ENCODE measurements around the gene IL4R.
A peak's percentile ranks its signal among the peaks of the same experiment; 100 is the strongest.

IL4R gene

GRCh38 chr16:27353853-27354252 lies 40.1 kb downstream of the IL4R start:
- FAIRE-seq (no peak), DNase-seq (ENCODE audit: insufficient read length, low spot score) (no peak)

DNA sequence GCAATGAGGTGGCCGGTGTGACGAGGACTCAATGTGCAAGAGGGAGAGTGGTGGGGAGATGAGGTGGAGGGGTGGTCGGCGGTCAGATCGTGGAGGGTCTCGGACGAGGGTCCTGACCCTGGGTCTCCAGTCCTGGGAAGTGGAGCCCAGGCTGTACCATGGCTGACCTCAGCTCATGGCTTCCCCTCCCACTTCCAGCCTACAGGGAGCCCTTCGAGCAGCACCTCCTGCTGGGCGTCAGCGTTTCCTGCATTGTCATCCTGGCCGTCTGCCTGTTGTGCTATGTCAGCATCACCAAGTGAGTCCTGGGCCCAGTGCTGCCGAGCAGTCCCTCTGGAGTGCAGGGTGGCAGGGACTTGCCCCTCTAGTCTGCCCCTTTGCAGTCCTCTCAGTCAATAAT lies 41.8 kb downstream of the IL4R start:
- no peak for FAIRE-seq
- DNase-seq (ENCODE audit: insufficient read length, low spot score), result no peak

- DNase-seq (ENCODE audit: insufficient read length, low spot score) (no peak), FAIRE-seq (no peak)
These were observed 43.0 kb downstream of the IL4R start for GRCh38 chr16:27356794-27357193.

- DNase-seq (ENCODE audit: insufficient read length, low spot score) (no peak), FAIRE-seq (no peak)
These were observed 45.3 kb downstream of the IL4R start for GRCh38 chr16:27359051-27359450.

DNA sequence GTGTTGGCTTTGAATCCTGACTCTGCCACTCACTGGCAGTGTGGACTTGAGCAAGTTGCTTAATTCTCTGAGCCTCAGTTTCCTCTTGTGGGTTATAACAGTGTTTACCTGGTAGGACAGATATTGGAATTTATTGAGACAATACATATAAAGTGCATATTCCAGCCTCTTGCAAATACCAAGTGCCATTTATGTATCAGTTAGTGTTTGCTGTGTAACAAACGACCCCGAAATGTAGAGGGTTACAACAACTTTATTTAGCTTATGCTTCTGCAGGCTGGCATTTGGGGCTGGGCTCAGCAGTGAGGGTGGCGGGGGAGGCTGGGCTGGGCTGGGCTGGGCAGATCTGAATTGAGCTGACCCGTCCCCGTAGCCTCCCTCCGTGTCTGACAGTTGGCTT lies 45.8 kb downstream of the IL4R start:
- DNase-seq (ENCODE audit: insufficient read length, low spot score) (no peak), FAIRE-seq (no peak)

- FAIRE-seq (no peak), DNase-seq (ENCODE audit: insufficient read length, low spot score) (no peak)
These were observed 48.2 kb downstream of the IL4R start for GRCh38 chr16:27361987-27362386.

DNA sequence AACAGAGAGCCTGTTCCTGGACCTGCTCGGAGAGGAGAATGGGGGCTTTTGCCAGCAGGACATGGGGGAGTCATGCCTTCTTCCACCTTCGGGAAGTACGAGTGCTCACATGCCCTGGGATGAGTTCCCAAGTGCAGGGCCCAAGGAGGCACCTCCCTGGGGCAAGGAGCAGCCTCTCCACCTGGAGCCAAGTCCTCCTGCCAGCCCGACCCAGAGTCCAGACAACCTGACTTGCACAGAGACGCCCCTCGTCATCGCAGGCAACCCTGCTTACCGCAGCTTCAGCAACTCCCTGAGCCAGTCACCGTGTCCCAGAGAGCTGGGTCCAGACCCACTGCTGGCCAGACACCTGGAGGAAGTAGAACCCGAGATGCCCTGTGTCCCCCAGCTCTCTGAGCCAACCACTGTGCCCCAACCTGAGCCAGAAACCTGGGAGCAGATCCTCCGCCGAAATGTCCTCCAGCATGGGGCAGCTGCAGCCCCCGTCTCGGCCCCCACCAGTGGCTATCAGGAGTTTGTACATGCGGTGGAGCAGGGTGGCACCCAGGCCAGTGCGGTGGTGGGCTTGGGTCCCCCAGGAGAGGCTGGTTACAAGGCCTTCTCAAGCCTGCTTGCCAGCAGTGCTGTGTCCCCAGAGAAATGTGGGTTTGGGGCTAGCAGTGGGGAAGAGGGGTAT lies 48.9 kb downstream of the IL4R start:
- FAIRE-seq (no peak), DNase-seq (ENCODE audit: insufficient read length, low spot score) (no peak)

- DNase-seq (ENCODE audit: insufficient read length, low spot score) (no peak), FAIRE-seq (no peak)
These were observed 49.5 kb downstream of the IL4R start for GRCh38 chr16:27363246-27363632.

GRCh38 chr16:27363797-27364196 lies 50.0 kb downstream of the IL4R start:
- FAIRE-seq (no peak), DNase-seq (ENCODE audit: insufficient read length, low spot score) (no peak)

GRCh38 chr16:27364493-27365141 lies 50.8 kb downstream of the IL4R start:
- no peak for DNase-seq (ENCODE audit: insufficient read length, low spot score)
- FAIRE-seq, result no peak

DNA sequence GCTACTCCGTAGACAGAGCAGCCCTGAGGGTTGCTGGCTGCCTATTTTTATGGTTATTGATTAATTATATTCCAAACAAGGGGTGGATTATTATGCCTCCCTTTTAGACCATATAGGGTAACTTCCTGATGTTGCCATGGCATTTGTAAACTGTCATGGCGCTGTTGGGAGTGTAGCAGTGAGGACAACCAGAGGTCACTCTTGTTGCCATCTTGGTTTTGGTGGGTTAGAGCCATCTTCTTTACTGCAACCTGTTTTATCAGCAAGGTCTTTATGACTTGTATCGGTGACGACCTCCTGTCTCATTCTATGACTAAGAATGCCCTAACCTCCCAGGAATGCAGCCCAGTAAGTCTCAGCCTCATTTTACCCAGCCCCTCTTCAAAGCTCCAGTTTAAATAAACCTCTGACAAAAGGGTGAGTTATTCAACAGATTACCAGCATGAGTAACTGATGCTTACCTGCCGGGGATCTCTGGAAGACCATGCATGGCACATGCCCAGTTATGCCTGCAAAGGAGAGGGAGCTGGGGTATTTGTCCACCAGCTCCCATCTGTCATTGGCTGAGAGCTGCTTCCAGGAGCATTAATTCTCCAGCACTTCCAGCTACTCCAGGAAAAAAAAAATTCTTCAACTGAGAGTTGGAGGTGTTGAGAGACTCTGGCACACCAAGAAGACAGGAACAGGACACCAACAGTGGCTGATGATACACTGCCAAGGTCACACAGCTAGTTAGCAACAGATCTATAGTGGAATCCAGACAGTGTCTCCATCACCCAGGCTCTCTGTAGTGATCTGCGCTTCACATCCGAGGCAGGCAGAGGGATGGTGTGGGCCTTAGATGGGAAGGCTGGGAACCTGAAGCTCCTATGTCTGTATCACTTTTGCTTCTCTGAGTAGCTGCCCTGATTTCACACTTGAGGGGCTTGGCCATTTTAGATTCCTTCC lies 51.6 kb downstream of the IL4R start:
- no peak for FAIRE-seq
- DNase-seq (ENCODE audit: insufficient read length, low spot score), result no peak

GRCh38 chr16:27366687-27367460 lies 53.1 kb downstream of the IL4R start:
- DNase-seq (ENCODE audit: insufficient read length, low spot score) (no peak), FAIRE-seq (no peak)

- DNase-seq (ENCODE audit: insufficient read length, low spot score), result peak; percentile 82
- FAIRE-seq, result no peak
These were observed 53.9 kb downstream of the IL4R start for GRCh38 chr16:27367461-27368357.

DNA sequence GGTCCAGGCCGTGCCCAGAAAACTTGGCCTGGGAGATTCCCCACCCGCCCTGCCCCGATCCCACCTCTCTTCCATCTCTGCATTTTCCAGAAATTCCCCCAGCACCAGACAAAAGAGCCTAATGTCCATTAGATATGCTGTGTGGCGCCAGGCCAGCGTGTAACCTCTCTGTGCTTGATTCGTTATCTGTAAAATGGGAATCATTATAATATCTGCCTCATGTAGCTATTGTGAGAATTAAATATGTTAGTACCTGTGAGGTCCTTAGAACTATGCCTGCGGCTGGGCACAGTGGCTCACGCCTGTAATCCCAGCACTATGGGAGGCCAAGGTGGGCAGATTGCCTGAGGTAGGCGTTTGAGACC lies 54.6 kb downstream of the IL4R start:
- no peak for FAIRE-seq
- DNase-seq (ENCODE audit: insufficient read length, low spot score), result no peak

DNA sequence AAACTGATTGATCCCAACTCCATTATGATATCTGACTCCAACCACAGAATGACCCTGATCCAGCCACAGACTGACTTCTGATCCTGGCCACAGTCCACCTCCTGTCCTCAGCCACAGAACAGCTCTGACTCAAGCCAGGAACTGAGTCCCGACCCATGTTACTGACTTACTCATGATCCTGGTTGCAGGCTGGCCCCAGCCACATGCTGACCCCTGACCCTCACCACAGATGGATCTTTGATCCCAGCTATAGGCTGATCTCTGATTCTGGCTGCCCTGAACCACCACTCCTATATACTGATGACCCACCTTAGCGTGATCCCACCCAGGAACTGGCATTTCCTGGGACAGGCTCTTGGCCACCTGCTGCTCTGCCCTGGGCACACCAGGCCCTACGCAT lies 56.0 kb downstream of the IL4R start:
- no peak for FAIRE-seq
- DNase-seq (ENCODE audit: insufficient read length, low spot score), result no peak

GRCh38 chr16:27370318-27370717 lies 56.5 kb downstream of the IL4R start:
- FAIRE-seq (no peak), DNase-seq (ENCODE audit: insufficient read length, low spot score) (no peak)

DNA sequence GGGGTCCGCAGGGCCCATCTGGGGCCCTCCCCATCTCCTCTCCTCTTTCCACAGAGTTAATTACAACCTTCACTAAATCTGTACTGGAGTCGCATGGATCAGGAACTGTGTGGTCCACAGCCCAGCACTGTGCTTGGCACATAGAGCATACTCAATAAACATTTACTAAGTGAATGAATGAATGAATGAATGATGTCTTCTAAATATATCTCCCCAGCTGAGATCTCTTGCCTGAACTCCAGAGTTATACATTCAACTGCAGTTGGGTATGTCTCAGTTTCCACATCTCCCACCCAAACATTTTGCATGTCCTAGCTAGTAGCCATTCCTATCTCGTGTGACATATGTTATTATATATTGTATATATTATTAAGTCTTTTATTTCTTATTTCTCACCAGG lies 59.5 kb downstream of the IL4R start:
- FAIRE-seq (no peak), DNase-seq (ENCODE audit: insufficient read length, low spot score) (no peak)

- DNase-seq (ENCODE audit: insufficient read length, low spot score), result no peak
- FAIRE-seq, result no peak
These were observed 60.5 kb downstream of the IL4R start for GRCh38 chr16:27374221-27374803.

GRCh38 chr16:27374804-27375425 lies 61.1 kb downstream of the IL4R start:
- DNase-seq (ENCODE audit: insufficient read length, low spot score) (peak; percentile 85), FAIRE-seq (peak; percentile 94)

All from HTR-8/SVneo (cell line).